GM21825 (cell line): ENCODE measurements around the gene FYN.

Experiments
- ATAC-seq: cut with Tn5 transposase; IDR thresholded peaks from one replicate; pipeline ENCODE4 v1.9.1; 2021; ENCODE audit warnings: mild to moderate bottlenecking, moderate library complexity; ENCODE audit not compliant: unreplicated experiment

FYN gene

DNA sequence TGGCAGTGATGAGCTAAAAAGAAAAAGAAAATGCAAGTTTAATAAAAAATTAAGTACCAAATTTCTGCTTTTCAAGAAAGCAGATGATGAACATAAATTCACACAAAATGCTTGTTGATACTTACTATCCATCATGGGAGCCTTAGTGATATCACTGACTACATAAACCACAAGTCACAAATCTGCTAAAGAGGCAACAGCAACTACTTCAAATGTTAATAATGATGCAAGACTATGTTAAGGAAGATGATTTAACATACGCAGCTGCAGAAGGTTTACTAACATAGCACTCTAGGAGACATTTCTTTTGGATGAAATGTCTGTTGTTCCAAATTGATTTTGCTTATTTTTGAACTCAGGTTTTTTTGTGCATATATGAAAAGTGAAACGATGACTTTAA lies 18.6 kb downstream of the FYN start:
- ATAC-seq, result no peak

DNA sequence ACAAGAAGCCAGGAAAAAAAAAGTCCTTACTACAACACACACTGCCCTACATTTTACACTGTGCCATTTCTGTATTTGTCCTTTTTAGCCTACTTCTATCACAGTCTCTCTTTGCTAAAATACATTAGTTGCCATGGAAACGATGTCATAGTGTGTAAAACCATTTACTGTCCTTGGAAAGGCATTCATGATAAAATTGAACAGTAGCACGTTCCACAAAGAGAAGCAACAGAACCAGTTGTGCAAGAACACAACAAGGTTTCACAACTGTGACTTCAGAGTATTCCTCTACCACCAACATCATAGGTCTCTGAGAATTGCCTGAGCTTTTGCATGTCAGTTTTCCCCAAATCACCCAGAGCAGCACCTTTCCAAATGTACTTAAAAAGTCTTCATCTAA lies 20.5 kb downstream of the FYN start:
- no peak for ATAC-seq

DNA sequence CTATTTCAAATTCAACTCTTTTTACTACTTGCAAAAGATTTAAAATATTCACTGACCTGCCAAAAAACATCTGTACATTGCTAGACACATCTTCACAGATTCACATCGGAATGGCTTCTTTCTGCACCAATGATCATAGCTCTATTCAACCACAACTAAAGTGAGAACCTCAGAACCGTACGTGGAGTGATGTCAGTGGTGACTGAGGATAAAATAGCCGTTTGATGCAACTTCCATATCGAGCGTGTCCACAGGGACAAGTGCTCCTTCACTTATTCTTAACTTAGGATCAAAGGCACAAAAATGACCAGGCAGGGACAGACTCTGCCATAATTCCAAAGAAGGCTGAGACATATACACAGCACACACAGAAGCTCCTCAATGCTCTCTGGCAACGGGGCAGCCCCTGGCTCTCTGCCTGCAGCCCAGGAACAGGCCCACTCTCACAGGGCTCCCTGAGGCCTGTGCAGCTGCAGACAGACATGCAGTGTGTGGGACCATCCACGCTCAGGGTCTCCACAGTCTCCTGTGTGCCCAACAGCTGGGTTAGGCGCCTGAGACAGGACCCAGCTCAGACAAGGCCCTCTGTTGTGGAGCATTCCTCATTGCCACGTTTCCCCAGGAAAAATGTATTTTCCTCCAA lies 22.8 kb downstream of the FYN start:
- no peak for ATAC-seq

DNA sequence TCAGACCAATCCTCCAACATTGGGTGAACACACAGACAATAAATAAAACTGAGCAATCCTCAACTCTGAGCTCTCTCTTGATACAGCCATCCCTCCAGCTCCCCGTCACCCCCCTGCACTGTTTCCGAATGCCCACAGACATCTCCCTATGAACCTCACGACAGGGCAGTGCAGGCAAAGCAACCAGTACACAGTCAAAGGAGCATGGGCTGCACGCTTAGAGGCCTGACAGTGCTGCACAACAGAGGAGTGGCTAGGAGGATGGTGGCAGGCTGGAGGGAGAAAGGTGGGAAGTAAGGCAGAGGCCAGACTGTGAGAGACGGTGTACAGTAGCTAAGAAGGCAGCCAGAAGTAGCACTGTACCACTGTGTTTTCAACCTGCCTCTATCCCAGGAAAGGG lies 24.0 kb downstream of the FYN start:
- ATAC-seq, result no peak

DNA sequence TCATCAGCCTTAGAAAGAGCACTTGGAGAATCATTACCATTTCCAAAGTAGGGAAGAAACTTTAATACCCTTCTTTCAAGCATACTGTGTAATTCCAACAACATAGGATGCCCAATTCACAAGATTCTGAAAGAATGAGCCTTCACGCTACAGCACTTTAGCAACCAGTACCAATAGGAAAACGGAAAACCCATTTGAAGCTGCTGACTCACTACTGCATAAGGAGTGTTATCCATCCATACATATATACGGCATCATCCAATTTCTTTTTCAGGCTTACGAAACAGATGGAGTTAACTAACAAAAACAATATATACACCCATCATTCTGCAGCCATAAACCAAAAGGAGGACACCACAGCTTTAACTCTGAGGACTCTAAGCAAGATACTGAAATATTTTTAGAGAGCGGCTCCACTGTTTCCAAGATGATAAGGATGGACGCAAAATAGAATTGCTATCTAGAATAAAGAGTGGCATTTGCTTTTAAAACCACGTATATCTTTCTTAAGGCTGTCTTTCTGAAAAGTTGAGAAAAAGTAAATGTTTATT lies 24.9 kb downstream of the FYN start:
- ATAC-seq, result no peak

DNA sequence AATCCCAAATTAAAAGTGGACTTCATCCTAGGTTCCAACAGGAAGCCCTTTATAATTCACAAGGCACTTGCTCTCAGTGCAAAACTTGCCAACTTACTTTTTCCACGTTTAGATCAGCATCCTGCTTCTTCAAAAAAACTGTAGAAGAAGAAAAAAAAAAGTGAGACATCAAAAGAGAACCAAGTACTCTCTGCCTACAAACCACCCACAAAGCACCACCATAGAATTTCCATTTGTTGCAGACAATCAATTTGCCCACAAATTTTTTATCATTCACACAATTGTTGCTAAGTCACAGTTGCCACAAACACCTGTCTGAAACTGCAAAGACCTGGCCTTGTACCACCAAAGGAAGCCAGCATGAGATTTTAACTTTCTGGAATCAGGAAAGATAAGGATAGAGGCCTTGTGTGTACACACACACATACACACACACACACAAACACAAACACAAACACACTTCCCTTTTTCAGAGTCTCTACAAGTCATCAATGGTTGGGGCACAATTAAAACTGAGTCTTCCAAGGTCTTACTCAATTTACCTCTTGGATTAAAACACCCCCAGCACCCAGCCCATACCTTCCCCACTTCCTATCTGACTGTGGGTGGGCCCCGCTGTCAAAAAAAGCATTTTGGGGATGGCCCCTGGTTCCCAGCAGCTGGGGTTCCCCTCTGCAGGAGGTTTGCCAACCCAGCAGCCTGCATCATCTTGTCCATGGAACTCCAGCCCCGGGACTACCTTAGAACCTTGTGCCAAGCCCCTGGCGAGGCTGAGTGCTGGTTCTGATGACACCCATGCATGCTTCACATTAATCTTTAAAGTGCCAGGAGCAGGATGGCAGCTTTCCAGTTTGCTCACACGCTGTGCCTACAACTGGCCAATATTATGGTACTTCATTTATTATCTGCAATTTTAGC lies 26.5 kb downstream of the FYN start:
- ATAC-seq, result no peak

DNA sequence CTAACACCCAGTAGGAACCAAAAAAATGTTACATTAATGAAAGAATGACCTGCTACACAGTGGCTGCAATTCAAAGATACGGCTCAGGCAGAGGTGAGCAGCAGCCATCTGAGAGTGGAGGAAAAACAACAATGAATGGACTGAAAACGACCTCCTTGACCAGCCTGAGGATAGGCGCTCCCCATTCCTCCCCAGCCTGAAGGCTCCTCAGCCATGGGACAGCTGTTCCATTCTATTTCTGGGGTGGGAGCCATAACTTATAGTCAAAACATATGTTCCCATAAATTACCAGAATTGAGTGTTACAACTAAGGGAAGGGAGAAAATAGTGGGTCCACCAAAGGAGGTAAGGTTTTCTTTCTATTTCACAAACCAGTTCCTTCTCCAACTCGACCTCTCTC lies 27.2 kb downstream of the FYN start:
- no peak for ATAC-seq

DNA sequence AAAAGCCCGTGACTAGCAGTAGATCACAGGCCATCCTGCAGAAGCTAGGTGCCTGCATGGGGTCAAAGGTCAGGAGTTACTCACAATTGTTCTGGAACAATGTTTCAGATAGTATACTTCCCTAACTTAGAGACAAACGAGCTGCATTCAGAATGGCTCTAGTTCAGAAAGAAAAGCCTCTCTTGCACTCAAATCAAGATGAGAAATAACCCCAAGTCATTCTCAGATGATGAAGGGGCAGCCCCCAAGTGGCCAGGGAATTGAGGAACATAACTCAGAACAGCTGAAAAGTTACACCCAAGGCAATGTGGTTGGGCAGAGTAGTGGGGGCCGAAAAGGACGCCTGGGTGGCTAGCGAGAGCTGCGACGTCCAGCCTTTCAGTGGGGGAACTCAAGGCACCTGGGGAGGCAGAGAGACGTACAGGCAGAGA lies 27.8 kb downstream of the FYN start:
- ATAC-seq, result peak; percentile 59

DNA sequence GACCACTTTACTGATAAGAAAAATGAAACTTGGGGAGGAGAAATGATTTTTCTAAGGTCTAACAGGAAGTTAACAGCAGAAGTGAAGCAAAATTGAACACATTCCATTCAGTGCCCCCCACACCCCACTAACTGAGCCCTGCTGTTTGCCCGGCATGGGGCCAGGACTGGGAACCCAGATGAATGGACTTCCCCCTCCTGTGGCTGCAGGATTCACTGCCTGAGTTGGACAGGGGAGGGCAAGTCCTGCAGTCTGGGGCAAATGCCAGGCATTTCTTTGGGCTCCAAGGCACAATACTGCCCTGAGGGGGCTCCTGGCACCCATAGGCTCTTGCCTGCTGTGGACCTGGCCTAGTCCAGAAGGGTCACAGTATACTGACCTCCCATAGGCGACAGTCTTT lies 28.3 kb downstream of the FYN start:
- peak; percentile 24 for ATAC-seq

DNA sequence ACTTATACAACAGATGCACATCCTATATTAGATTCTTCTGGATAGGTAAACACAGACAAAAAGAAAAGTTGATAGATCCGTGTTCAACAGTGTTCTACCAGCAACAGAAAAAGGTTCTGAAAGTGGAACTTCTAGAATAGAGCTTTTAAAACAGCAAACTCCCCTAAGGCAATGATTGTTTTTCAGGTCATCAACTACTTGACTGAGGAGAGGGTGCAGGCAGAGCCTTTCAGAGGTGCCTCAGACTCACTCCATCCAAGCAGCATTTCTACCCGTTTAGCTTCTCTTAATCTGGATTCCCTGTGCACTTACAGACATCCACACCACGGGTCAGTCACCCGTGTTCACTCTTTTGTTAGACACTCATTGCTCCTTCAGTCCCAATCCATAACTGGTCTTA lies 28.9 kb downstream of the FYN start:
- ATAC-seq, result peak; percentile 50

DNA sequence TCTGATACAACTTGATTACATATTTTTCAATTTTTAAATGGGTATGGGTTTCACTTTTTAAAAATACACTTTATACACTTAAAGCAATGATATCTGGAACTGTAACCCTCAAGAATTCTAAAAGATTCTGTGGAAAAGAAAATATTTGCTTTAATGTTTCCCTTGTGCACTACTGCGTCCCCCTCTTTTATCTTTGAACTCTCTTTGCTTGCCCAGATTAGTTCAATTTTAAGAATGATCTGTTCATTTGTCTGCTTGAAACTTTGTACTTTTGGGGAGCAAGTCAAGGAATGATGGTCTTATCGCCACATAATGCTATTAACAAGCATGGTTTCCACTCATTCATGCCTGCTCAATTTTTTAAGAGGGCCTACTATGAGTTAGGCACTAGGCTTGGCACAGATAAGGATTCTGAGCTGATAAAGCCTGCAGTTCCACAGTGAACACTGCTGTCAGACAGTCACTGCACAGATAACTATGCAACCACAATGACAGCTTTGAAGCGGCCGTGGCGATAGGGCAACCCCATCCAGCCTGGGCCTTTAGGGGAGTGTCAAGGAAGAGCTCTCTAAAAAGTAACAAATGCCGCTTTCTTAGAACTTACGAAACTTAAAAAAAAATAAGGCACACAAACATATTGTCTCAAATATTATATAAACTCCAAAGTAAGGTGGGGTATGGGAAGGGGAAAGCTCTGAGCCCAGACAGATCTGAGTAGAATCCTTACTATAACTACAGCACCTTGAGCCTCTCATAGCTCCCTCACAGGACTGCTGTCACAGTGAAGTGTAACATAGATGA lies 29.7 kb downstream of the FYN start:
- no peak for ATAC-seq

DNA sequence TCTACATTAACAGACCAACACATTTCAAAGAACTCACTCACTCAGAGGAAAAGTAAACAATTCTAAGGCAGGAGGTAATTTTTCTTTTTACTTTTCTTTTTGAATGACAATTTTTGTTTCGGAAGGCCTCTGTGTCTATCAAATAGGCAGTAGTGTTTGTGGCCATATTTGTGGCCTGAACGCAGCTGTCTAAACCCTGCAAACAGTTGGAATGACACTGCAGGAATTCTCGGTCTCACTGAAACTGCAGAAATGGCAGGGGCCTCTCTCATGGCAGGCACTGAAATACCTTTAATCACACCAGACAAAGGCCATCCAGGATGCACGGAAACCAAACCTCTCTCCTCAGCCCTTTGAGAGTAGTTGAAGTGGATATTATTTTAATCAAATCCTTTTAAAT lies 30.4 kb downstream of the FYN start:
- no peak for ATAC-seq

DNA sequence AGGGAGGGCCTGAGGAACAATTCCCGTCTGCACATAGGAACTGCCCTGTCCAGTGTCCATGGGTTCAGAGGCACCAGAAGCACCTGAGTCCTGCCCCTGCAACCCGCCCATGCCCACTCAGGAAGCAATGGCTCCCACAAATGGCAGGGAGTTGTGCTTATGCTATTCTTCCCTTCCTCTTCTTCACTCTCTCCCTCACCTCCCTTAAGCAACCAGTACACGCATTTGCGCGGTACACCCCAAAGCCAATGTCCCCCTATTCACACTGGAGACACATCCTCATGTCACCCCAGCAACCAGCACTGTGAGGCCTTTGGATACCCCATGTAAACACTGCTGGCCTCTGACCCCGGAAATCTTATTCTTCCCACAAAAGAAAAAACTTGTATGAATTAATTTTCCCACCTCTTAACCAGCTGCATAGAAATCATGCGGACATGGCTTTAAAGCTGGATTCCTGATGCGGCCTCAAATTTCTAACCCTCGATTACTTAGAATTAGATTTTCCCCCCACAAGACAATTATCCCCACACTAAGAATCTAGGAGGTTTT lies 30.9 kb downstream of the FYN start:
- no peak for ATAC-seq

DNA sequence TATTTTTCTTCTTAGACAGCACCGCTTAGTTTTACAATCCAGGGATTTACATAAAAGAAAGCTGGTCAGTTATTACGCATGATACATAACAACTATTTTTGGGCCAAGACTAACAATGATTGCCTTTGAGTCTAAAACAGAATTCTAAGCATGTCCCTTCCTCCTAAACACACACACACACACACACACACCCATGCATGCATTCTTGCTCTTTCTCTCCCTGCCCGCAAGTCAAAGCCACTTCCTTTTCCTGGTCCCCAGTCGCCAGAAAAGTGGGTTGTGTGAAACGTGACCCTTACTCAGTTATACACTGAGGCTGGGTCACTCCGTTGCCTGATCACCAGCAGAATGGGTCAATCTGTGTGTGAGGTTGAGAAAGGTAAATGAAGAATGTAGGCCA lies 31.4 kb downstream of the FYN start:
- no peak for ATAC-seq

DNA sequence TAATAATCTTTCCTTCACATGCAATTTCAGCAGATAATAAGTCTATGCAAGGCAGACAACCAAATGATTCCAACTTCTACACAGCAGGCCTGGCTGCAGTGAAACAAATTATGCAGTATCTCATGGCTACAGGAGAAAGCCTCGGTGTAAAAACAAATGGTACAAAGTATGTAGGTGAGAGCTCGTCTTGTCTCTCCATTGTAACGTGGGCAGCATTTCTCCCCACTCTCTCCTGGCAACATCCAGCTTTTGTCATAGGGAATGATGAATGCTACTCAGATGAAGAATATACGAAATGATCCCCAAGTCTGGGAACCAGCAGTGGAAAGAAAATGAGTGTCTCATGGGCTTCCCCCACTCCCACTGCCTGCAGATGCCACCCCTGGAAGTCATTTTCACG lies 32.4 kb downstream of the FYN start:
- ATAC-seq, result no peak

DNA sequence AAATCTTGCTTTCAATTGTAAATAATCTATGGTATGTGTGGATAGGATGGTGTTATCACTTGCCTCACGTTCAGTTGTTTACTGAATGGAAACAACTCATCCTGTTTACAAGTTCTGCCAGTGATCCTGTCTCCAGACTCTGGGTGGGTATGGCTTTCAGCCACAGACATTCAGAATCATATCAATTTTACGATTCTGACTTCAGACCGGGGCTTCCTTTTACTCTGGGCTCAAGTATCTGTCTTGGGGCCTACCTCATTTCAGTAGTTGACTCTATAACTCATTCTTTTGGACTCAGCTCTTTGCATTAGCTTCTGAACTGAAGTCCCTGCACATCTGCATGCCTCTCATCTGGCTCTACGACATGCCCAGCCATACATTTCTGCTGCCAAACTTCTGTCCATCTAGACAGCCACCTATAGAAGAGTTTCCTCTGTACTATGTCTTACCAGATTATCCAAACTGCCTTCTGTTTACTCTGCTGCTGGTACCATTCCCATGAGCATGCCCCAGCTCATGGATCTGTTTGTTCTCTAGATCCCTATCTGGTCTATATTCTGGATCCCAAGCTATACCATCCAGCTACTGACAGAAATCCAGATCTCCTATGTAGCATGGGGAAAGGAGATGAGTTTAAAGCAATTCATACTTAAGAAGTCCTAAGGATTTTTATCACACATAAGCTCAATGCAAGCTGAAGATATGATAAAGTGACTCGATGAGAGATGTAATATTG lies 34.3 kb downstream of the FYN start:
- no peak for ATAC-seq

DNA sequence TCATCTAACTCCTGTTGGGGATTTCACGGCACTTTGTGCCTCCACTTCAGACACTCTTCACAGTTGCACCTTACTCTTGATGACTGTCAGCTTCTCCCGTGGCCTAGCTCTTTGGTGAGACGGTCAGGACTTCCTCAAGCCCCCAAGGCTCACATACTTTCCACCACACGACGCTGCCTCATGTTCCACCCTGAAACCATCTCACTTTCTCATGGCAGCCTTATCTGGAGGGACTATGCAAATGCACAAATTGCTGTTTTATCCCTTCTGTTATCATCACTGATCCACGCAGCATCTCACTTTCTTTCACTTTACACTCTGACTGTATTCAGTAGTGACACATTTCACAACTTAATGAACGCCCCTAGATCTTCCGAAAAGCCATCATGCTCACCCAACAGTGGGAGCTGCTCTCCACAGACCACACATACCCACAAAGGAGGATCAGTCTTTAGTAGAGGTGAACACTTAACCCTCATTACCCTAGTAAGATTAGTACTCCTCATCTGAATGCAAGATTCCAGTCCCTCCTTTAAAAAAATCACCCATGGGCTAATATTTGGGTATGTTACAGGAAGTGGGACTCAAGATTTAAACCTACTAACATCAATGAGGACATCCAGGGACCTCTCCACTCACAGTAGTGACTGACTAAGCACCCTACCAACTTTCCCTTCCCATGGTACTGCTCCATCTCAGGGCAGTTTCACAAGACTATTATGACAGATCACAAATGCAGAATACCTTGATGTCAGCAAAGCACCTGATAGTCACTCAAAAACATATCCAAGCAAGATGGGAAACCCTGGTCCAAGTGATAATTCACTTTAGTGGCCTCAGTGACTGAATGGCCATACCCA lies 35.4 kb downstream of the FYN start:
- ATAC-seq, result peak; percentile 67

DNA sequence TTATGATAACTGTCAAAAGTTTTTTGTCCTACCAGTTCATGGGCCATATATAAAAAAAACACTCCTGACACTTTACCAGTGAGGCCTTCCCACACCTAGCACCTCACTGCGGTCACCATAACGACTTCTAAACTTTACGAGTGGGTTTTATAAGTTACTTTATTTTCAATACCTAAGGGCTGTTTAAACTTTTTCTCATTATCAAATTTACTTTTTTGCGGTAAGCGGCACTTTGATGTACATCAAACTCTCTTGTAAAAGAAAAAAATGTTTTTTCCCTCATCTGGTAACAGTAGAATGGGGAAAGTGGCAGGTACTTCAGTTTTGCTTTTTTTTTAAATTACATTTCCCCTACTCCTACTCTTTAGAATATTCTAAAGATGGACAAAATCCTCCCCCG lies 36.2 kb downstream of the FYN start:
- ATAC-seq, result no peak

DNA sequence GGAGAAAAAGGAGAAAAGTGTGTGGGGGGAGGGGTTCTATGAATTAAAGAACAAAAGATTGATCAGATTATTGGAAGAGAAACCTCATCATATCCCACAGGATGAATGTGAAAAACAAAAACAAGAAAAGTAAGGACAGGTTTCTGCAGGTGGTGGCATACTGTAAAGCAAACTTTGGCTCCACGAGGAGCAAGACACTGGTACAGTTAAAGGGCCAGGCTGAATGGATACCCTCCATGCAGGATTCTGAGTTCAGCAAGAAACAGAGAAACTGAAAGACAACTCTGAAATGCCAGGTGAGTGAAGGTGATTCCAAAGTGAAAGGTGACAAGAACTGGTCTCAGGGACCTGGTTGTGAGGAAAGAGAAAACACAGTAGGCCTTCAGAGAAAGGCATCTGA lies 37.4 kb downstream of the FYN start:
- ATAC-seq, result no peak
